Dedifferentiated amniotic fluid mesenchymal stem cell (primary cell): Measurements from ENCODE around the gene SSBP2.
A peak's percentile ranks its signal among the peaks of the same experiment; 100 is the strongest.

ENCODE experiments used
- DNase-seq: peaks from one replicate; pipeline ENCODE4 v3.0.0-alpha.2; 2016; ENCODE audit errors: extremely low spot score

SSBP2 gene

GRCh38 chr5:81767097-81767496 is 16.2 kb upstream of the SSBP2 start:
- no peak for DNase-seq

GRCh38 chr5:81766611-81767010 is 15.7 kb upstream of the SSBP2 start:
- no peak for DNase-seq

GRCh38 chr5:81763294-81763928 is 12.5 kb upstream of the SSBP2 start:
- DNase-seq = no peak

GRCh38 chr5:81762853-81763252 is 12.0 kb upstream of the SSBP2 start:
- no peak for DNase-seq

- no peak for DNase-seq
Measured at GRCh38 chr5:81762401-81762800, 11.5 kb upstream of the SSBP2 start.

- DNase-seq = no peak
Measured at GRCh38 chr5:81761970-81762369, 11.1 kb upstream of the SSBP2 start.

GRCh38 chr5:81761270-81761669 is 10.4 kb upstream of the SSBP2 start:
- DNase-seq = no peak

GRCh38 chr5:81760521-81760920 is 9.6 kb upstream of the SSBP2 start:
- no peak for DNase-seq

- no peak for DNase-seq
Measured at GRCh38 chr5:81759632-81760005, 8.7 kb upstream of the SSBP2 start.

GRCh38 chr5:81757404-81757803 is 6.5 kb upstream of the SSBP2 start:
- DNase-seq = no peak

- no peak for DNase-seq
Measured at GRCh38 chr5:81756016-81756415, 5.1 kb upstream of the SSBP2 start.

- peak; percentile 78 for DNase-seq
Measured at GRCh38 chr5:81755320-81755719, 4.4 kb upstream of the SSBP2 start.

- no peak for DNase-seq
Measured at GRCh38 chr5:81754621-81755020, 3.7 kb upstream of the SSBP2 start.

- DNase-seq = no peak
Measured at GRCh38 chr5:81753429-81753828, 2.5 kb upstream of the SSBP2 start.

GRCh38 chr5:81752644-81752963 is 1.7 kb upstream of the SSBP2 start:
- no peak for DNase-seq

GRCh38 chr5:81751836-81752643 is 1.1 kb upstream of the SSBP2 start:
- no peak for DNase-seq

GRCh38 chr5:81750308-81751008 is 439 bp downstream of the SSBP2 start:
- DNase-seq = no peak

GRCh38 chr5:81749561-81750307 is 1.2 kb downstream of the SSBP2 start:
- DNase-seq = no peak

GRCh38 chr5:81749192-81749560 is 1.7 kb downstream of the SSBP2 start:
- DNase-seq = peak; percentile 29

- no peak for DNase-seq
Measured at GRCh38 chr5:81748556-81748955, 2.3 kb downstream of the SSBP2 start.

GRCh38 chr5:81747030-81747429 is 3.9 kb downstream of the SSBP2 start:
- DNase-seq = no peak

- no peak for DNase-seq
Measured at GRCh38 chr5:81740758-81741157, 10.1 kb downstream of the SSBP2 start.
